HG03469 (cell line): ENCODE results near the gene RGPD3.

Experiments used
- ATAC-seq: cut with Tn5 transposase; IDR thresholded peaks from one replicate; pipeline ENCODE4 v1.9.1; 2021; ENCODE audit warnings: mild to moderate bottlenecking, moderate library complexity, moderate number of reproducible peaks; ENCODE audit not compliant: unreplicated experiment

The RGPD3 gene

GRCh38 chr2:106343274-106343673 lies 124.9 kb downstream of the RGPD3 start:
- no peak for ATAC-seq

GRCh38 chr2:106342831-106343251 lies 125.4 kb downstream of the RGPD3 start:
- no peak for ATAC-seq

GRCh38 chr2:106341666-106342065 lies 126.5 kb downstream of the RGPD3 start:
- no peak for ATAC-seq
